ENCODE results near the gene AMBRA1. TPM values are rescaled to one million over a fixed set of nuclear protein-coding genes. Genes with fewer than 3 reads are reported as not detected.

The AMBRA1 gene
- total and polyA plus RNA-seq, 2 donors, result 8.7 to 20.6 TPM

GRCh38 chr11:46478196-46478595 lies 115.6 kb downstream of the AMBRA1 start:
- Histone ChIP-seq H3K9me3 (ENCODE audit: control insufficient read depth in 2 of 2, insufficient read depth in 1 of 2, low read length in 1 of 2) (no peaks in the 10 kb centered on the region), H3K36me3 (ENCODE audit: control insufficient read depth in 2 of 2, insufficient read depth in 2 of 2, low read length in 1 of 2) (peaks cover 5 to 13% of the 10 kb centered on the region in 2 donors), H3K27ac (ENCODE audit: low read depth in 1 of 2, low read length in 1 of 2) (no peak overlapping the region), H3K4me3 (ENCODE audit: low read length in 2 of 2) (no peak overlapping the region), H3K4me1 (ENCODE audit: control insufficient read depth in 2 of 2, insufficient read depth in 2 of 2, low read length in 2 of 2) (no peaks in the 10 kb centered on the region), H3K27me3 (ENCODE audit: control insufficient read depth in 2 of 2, insufficient read depth in 1 of 2, low read length in 1 of 2) (no peaks in the 10 kb centered on the region)
- 35% methylated on average over 1 of the region's 1 CpG for WGBS
- no peak for DNase-seq (ENCODE audit: low read depth in 6 of 9, low spot score in 9 of 9)

- Histone ChIP-seq H3K36me3 (ENCODE audit: control insufficient read depth in 2 of 2, insufficient read depth in 2 of 2, low read length in 1 of 2) (peaks cover under 1 to 8% of the 10 kb centered on the region in 2 donors), H3K4me1 (ENCODE audit: control insufficient read depth in 2 of 2, insufficient read depth in 2 of 2, low read length in 2 of 2) (no peaks in the 10 kb centered on the region), H3K27ac (ENCODE audit: low read depth in 1 of 2, low read length in 1 of 2) (no peak overlapping the region), H3K9me3 (ENCODE audit: control insufficient read depth in 2 of 2, insufficient read depth in 1 of 2, low read length in 1 of 2) (no peaks in the 10 kb centered on the region), H3K27me3 (ENCODE audit: control insufficient read depth in 2 of 2, insufficient read depth in 1 of 2, low read length in 1 of 2) (no peaks in the 10 kb centered on the region), H3K4me3 (ENCODE audit: low read length in 2 of 2) (no peak overlapping the region)
- no peak for DNase-seq (ENCODE audit: low read depth in 6 of 9, low spot score in 9 of 9)
- WGBS, result 98% methylated on average over 1 of the region's 1 CpG
Observed at GRCh38 chr11:46477136-46477535, 116.7 kb downstream of the AMBRA1 start.

GRCh38 chr11:46475926-46476545 lies 117.8 kb downstream of the AMBRA1 start:
- Histone ChIP-seq H3K27ac (ENCODE audit: low read depth in 1 of 2, low read length in 1 of 2) (no peak overlapping the region), H3K9me3 (ENCODE audit: control insufficient read depth in 2 of 2, insufficient read depth in 1 of 2, low read length in 1 of 2) (no peaks in the 10 kb centered on the region), H3K27me3 (ENCODE audit: control insufficient read depth in 2 of 2, insufficient read depth in 1 of 2, low read length in 1 of 2) (no peaks in the 10 kb centered on the region), H3K4me1 (ENCODE audit: control insufficient read depth in 2 of 2, insufficient read depth in 2 of 2, low read length in 2 of 2) (no peaks in the 10 kb centered on the region), H3K36me3 (ENCODE audit: control insufficient read depth in 2 of 2, insufficient read depth in 2 of 2, low read length in 1 of 2) (peaks cover 0 to 8% of the 10 kb centered on the region in 2 donors), H3K4me3 (ENCODE audit: low read length in 2 of 2) (no peak overlapping the region)
- no peak for DNase-seq (ENCODE audit: low read depth in 6 of 9, low spot score in 9 of 9)
- WGBS, result 90% methylated on average over 5 of the region's 5 CpGs

GRCh38 chr11:46475051-46475925 lies 118.5 kb downstream of the AMBRA1 start:
- Histone ChIP-seq H3K4me3 (ENCODE audit: low read length in 2 of 2) (no peak overlapping the region), H3K27ac (ENCODE audit: low read depth in 1 of 2, low read length in 1 of 2) (no peak overlapping the region), H3K4me1 (ENCODE audit: control insufficient read depth in 2 of 2, insufficient read depth in 2 of 2, low read length in 2 of 2) (no peaks in the 10 kb centered on the region), H3K27me3 (ENCODE audit: control insufficient read depth in 2 of 2, insufficient read depth in 1 of 2, low read length in 1 of 2) (no peaks in the 10 kb centered on the region), H3K36me3 (ENCODE audit: control insufficient read depth in 2 of 2, insufficient read depth in 2 of 2, low read length in 1 of 2) (peaks cover 0 to 8% of the 10 kb centered on the region in 2 donors), H3K9me3 (ENCODE audit: control insufficient read depth in 2 of 2, insufficient read depth in 1 of 2, low read length in 1 of 2) (no peaks in the 10 kb centered on the region)
- DNase-seq (ENCODE audit: low read depth in 6 of 9, low spot score in 9 of 9), result no peak
- 95% methylated on average over 7 of the region's 7 CpGs for WGBS

- no peak for DNase-seq (ENCODE audit: low read depth in 6 of 9, low spot score in 9 of 9)
- H3K9me3 ChIP-seq (ENCODE audit: control insufficient read depth in 2 of 2, insufficient read depth in 1 of 2, low read length in 1 of 2), result no peaks in the 10 kb centered on the region
- 95% methylated on average over 1 of the region's 1 CpG for WGBS
- H3K4me1 ChIP-seq (ENCODE audit: control insufficient read depth in 2 of 2, insufficient read depth in 2 of 2, low read length in 2 of 2), result no peaks in the 10 kb centered on the region
- H3K27me3 ChIP-seq (ENCODE audit: control insufficient read depth in 2 of 2, insufficient read depth in 1 of 2, low read length in 1 of 2), result no peaks in the 10 kb centered on the region
- H3K27ac ChIP-seq (ENCODE audit: low read depth in 1 of 2, low read length in 1 of 2), result no peak overlapping the region
- peaks cover 4 to 6% of the 10 kb centered on the region in 2 donors for H3K36me3 ChIP-seq (ENCODE audit: control insufficient read depth in 2 of 2, insufficient read depth in 2 of 2, low read length in 1 of 2)
- H3K4me3 ChIP-seq (ENCODE audit: low read length in 2 of 2), result no peak overlapping the region
Observed at GRCh38 chr11:46472662-46472994, 121.2 kb downstream of the AMBRA1 start.

- Histone ChIP-seq H3K4me1 (ENCODE audit: control insufficient read depth in 2 of 2, insufficient read depth in 2 of 2, low read length in 2 of 2) (no peaks in the 10 kb centered on the region), H3K4me3 (ENCODE audit: low read length in 2 of 2) (no peak overlapping the region), H3K9me3 (ENCODE audit: control insufficient read depth in 2 of 2, insufficient read depth in 1 of 2, low read length in 1 of 2) (no peaks in the 10 kb centered on the region), H3K36me3 (ENCODE audit: control insufficient read depth in 2 of 2, insufficient read depth in 2 of 2, low read length in 1 of 2) (peaks cover 6% of the 10 kb centered on the region in 2 donors), H3K27ac (ENCODE audit: low read depth in 1 of 2, low read length in 1 of 2) (no peak overlapping the region), H3K27me3 (ENCODE audit: control insufficient read depth in 2 of 2, insufficient read depth in 1 of 2, low read length in 1 of 2) (no peaks in the 10 kb centered on the region)
- no peak for DNase-seq (ENCODE audit: low read depth in 6 of 9, low spot score in 9 of 9)
- 96% methylated on average over 5 of the region's 5 CpGs for WGBS
Observed at GRCh38 chr11:46471943-46472661, 121.7 kb downstream of the AMBRA1 start.

GRCh38 chr11:46469926-46470325 lies 123.9 kb downstream of the AMBRA1 start:
- 97% methylated on average over 4 of the region's 4 CpGs for WGBS
- no peaks in the 10 kb centered on the region for H3K27me3 ChIP-seq (ENCODE audit: control insufficient read depth in 2 of 2, insufficient read depth in 1 of 2, low read length in 1 of 2)
- H3K36me3 ChIP-seq (ENCODE audit: control insufficient read depth in 2 of 2, insufficient read depth in 2 of 2, low read length in 1 of 2), result peaks cover 6% of the 10 kb centered on the region in 2 donors
- no peaks in the 10 kb centered on the region for H3K4me1 ChIP-seq (ENCODE audit: control insufficient read depth in 2 of 2, insufficient read depth in 2 of 2, low read length in 2 of 2)
- H3K4me3 ChIP-seq (ENCODE audit: low read length in 2 of 2), result no peak overlapping the region
- DNase-seq (ENCODE audit: low read depth in 6 of 9, low spot score in 9 of 9), result no peak
- H3K9me3 ChIP-seq (ENCODE audit: control insufficient read depth in 2 of 2, insufficient read depth in 1 of 2, low read length in 1 of 2), result no peaks in the 10 kb centered on the region
- H3K27ac ChIP-seq (ENCODE audit: low read depth in 1 of 2, low read length in 1 of 2), result no peak overlapping the region

GRCh38 chr11:46465683-46466082 lies 128.1 kb downstream of the AMBRA1 start:
- Histone ChIP-seq H3K4me1 (ENCODE audit: control insufficient read depth in 2 of 2, insufficient read depth in 2 of 2, low read length in 2 of 2) (no peaks in the 10 kb centered on the region), H3K27me3 (ENCODE audit: control insufficient read depth in 2 of 2, insufficient read depth in 1 of 2, low read length in 1 of 2) (no peaks in the 10 kb centered on the region), H3K36me3 (ENCODE audit: control insufficient read depth in 2 of 2, insufficient read depth in 2 of 2, low read length in 1 of 2) (peaks cover 6% of the 10 kb centered on the region in 2 donors), H3K9me3 (ENCODE audit: control insufficient read depth in 2 of 2, insufficient read depth in 1 of 2, low read length in 1 of 2) (no peaks in the 10 kb centered on the region), H3K4me3 (ENCODE audit: low read length in 2 of 2) (no peak overlapping the region), H3K27ac (ENCODE audit: low read depth in 1 of 2, low read length in 1 of 2) (no peak overlapping the region)
- WGBS, result 95% methylated on average over 1 of the region's 1 CpG
- no peak for DNase-seq (ENCODE audit: low read depth in 6 of 9, low spot score in 9 of 9)
